ENCODE measurements around the gene ATRNL1.

ATRNL1 gene

DNA sequence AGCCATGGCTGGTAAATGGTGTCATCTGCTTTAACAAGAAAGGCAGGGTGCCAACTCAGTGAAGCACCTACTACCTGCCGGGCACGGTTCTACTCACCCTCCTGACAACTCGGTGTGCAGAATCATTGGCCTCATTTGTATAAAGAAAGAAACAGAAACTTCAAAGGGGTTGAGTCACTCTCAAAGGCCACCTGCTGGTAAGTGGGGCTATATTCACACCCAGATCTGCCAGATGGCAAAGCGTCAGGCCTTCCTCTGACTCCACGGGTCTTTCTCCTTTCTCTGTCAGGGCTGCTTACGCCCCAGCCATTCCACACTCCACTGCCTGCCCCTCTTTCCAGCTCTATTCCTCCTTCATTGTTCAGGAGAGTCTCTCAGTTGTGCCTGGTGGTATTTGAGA, 870.7 kb downstream of the ATRNL1 start:
- no peak overlapping the region for H3K27ac ChIP-seq (ENCODE audit: low read depth, low read length, poor library complexity, severe bottlenecking)
- no peaks in the 10 kb centered on the region for H3K36me3 ChIP-seq (ENCODE audit: insufficient read depth, low read length)
- no peak overlapping the region for H3K4me3 ChIP-seq (ENCODE audit: low read depth, low read length, poor library complexity, severe bottlenecking)
- no peaks in the 10 kb centered on the region for H3K9me3 ChIP-seq (ENCODE audit: low read length)
- TF ChIP-seq, protein P1, sequence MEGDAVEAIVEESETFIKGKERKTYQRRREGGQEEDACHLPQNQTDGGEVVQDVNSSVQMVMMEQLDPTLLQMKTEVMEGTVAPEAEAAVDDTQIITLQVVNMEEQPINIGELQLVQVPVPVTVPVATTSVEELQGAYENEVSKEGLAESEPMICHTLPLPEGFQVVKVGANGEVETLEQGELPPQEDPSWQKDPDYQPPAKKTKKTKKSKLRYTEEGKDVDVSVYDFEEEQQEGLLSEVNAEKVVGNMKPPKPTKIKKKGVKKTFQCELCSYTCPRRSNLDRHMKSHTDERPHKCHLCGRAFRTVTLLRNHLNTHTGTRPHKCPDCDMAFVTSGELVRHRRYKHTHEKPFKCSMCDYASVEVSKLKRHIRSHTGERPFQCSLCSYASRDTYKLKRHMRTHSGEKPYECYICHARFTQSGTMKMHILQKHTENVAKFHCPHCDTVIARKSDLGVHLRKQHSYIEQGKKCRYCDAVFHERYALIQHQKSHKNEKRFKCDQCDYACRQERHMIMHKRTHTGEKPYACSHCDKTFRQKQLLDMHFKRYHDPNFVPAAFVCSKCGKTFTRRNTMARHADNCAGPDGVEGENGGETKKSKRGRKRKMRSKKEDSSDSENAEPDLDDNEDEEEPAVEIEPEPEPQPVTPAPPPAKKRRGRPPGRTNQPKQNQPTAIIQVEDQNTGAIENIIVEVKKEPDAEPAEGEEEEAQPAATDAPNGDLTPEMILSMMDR (IDR thresholded peaks at IDR 0.05; ENCODE audit: low read length) = peak; percentile 27; the same call in 1 of the 2 replicates
- no peak for TF ChIP-seq EZH2 (IDR thresholded peaks at IDR 0.05; ENCODE audit: borderline replicate concordance, low read length)
- no peaks in the 10 kb centered on the region for H3K9me2 ChIP-seq (ENCODE audit: low read depth, low read length)
- H3K27me3 ChIP-seq (ENCODE audit: insufficient read depth, low read length) = no peaks in the 10 kb centered on the region
- no peak overlapping the region for H3K4me2 ChIP-seq (ENCODE audit: low read length)
- no peaks in the 10 kb centered on the region for H3K79me2 ChIP-seq (ENCODE audit: insufficient read depth, low read length)
- H3F3A ChIP-seq (ENCODE audit: insufficient read depth, low read length) = no peaks in the 10 kb centered on the region
- no peaks in the 10 kb centered on the region for H4K20me1 ChIP-seq (ENCODE audit: insufficient read depth, low read length)
- H3K4me1 ChIP-seq (ENCODE audit: insufficient read depth, low read length, severe bottlenecking) = no peaks in the 10 kb centered on the region
- H3K9ac ChIP-seq (ENCODE audit: low read length) = no peak overlapping the region
- no peak overlapping the region for H2AFZ ChIP-seq (ENCODE audit: low read length)

DNA sequence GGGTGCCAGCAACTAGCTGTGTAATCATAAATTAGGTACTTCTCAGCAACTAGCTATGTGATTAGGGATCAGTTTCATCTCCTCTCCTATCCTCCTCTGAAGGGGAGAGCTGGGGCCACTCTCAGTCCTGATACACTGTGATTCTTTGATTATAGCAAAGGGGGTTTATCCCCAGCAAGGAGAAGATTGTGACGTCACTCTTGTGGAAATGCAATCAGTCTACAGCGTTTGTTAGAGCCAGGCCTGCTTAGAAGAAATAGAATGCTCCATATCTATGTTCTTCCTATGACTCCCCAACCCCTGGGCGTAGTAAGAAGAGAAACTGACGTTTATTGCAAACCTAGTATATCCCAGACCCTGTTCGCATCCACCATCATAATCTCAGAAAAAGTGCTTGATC, 871.7 kb downstream of the ATRNL1 start:
- no peaks in the 10 kb centered on the region for H3K79me2 ChIP-seq (ENCODE audit: insufficient read depth, low read length)
- H3K9ac ChIP-seq (ENCODE audit: low read length) = no peak overlapping the region
- no peaks in the 10 kb centered on the region for H3K36me3 ChIP-seq (ENCODE audit: insufficient read depth, low read length)
- H3F3A ChIP-seq (ENCODE audit: insufficient read depth, low read length) = no peaks in the 10 kb centered on the region
- H3K4me1 ChIP-seq (ENCODE audit: insufficient read depth, low read length, severe bottlenecking) = no peaks in the 10 kb centered on the region
- H2AFZ ChIP-seq (ENCODE audit: low read length) = no peak overlapping the region
- no peaks in the 10 kb centered on the region for H3K9me2 ChIP-seq (ENCODE audit: low read depth, low read length)
- no peak overlapping the region for H3K4me3 ChIP-seq (ENCODE audit: low read depth, low read length, poor library complexity, severe bottlenecking)
- H4K20me1 ChIP-seq (ENCODE audit: insufficient read depth, low read length) = no peaks in the 10 kb centered on the region
- TF ChIP-seq, protein P1 (IDR thresholded peaks at IDR 0.05; ENCODE audit: low read length) = no peak
- TF ChIP-seq EZH2 (IDR thresholded peaks at IDR 0.05; ENCODE audit: borderline replicate concordance, low read length) = no peak
- no peak overlapping the region for H3K27ac ChIP-seq (ENCODE audit: low read depth, low read length, poor library complexity, severe bottlenecking)
- H3K4me2 ChIP-seq (ENCODE audit: low read length) = no peak overlapping the region
- H3K9me3 ChIP-seq (ENCODE audit: low read length) = no peaks in the 10 kb centered on the region
- H3K27me3 ChIP-seq (ENCODE audit: insufficient read depth, low read length) = no peaks in the 10 kb centered on the region

DNA sequence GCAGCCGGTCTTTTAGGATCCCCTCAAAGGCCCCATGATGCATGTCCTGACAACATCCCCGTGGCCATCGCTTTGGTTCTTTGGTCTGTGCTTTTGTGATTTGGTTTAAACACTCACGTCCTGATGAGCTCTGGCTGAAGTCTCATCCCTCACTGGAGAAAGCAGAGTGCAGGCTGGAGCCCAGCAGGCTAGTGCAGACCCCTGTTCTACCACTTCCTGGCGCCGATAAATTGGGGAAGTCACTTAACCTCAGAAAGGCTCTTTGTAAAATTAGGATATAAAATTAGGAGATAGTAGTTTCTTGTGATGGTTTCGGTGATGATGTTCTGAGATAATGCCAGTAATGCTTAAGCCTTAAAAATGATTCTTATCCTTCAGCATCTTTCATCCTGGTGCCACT, 872.2 kb downstream of the ATRNL1 start:
- Histone ChIP-seq H3K27ac (ENCODE audit: low read depth, low read length, poor library complexity, severe bottlenecking) (no peak overlapping the region), H3K4me3 (ENCODE audit: low read depth, low read length, poor library complexity, severe bottlenecking) (no peak overlapping the region), H3K4me2 (ENCODE audit: low read length) (no peak overlapping the region), H2AFZ (ENCODE audit: low read length) (no peak overlapping the region), H3K27me3 (ENCODE audit: insufficient read depth, low read length) (no peaks in the 10 kb centered on the region), H3F3A (ENCODE audit: insufficient read depth, low read length) (no peaks in the 10 kb centered on the region), H3K79me2 (ENCODE audit: insufficient read depth, low read length) (no peaks in the 10 kb centered on the region), H4K20me1 (ENCODE audit: insufficient read depth, low read length) (no peaks in the 10 kb centered on the region), H3K9me2 (ENCODE audit: low read depth, low read length) (no peaks in the 10 kb centered on the region), H3K9me3 (ENCODE audit: low read length) (no peaks in the 10 kb centered on the region), H3K9ac (ENCODE audit: low read length) (no peak overlapping the region), H3K4me1 (ENCODE audit: insufficient read depth, low read length, severe bottlenecking) (no peaks in the 10 kb centered on the region), H3K36me3 (ENCODE audit: insufficient read depth, low read length) (no peaks in the 10 kb centered on the region)
- TF ChIP-seq EZH2 (IDR thresholded peaks at IDR 0.05; ENCODE audit: borderline replicate concordance, low read length) = no peak
- TF ChIP-seq, protein P1 (IDR thresholded peaks at IDR 0.05; ENCODE audit: low read length) = no peak

All from OCI-LY1 (cell line).